Gastroesophageal sphincter (tissue), 3 donors: Measurements from ENCODE around the gene PARD3.

Experiments
- POLR2A ChIP-seq, 2 donors: fragments of 450-650 bp; IDR thresholded peaks; one replicate each; pipeline ENCODE4 v1.6.1; 2017; ENCODE audit warnings: antibody characterized with exemption in 2 of 2, mild to moderate bottlenecking in 2 of 2, moderate library complexity in 1 of 2
- TF ChIP-seq, protein P1 (sequence below), 4 experiments: fragments of 200-600 bp in 2 of 4; fragments of 450-650 bp in 2 of 4; sonication (generic) in 1 of 4; IDR thresholded peaks; one replicate each; pipeline ENCODE4 v1.5.1; 2017 to 2019; ENCODE audit warnings: antibody characterized with exemption in 4 of 4, mild to moderate bottlenecking in 2 of 4, moderate library complexity in 2 of 4

DNA sequence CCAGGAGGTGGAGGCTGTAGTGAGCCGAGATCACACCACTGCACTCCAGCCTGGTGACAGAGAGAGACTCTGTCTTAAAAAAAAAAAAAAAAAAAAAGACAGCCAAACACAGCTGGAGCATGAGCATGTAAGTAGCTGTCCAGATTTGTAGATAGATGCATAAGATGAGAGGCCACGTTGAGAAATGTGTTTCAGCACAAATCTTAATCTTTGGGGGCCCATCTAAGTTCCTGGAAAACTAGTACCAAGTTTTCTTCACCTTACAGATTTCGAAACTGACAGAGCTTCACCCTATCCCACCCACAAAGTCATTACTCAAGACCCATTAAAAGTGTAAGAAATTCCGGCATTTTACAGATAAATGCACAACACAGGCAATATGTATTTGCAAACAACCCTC, 208.2 kb downstream of the PARD3 start:
- no peak for TF ChIP-seq POLR2A (IDR thresholded peaks at IDR 0.05)
- TF ChIP-seq, protein P1, sequence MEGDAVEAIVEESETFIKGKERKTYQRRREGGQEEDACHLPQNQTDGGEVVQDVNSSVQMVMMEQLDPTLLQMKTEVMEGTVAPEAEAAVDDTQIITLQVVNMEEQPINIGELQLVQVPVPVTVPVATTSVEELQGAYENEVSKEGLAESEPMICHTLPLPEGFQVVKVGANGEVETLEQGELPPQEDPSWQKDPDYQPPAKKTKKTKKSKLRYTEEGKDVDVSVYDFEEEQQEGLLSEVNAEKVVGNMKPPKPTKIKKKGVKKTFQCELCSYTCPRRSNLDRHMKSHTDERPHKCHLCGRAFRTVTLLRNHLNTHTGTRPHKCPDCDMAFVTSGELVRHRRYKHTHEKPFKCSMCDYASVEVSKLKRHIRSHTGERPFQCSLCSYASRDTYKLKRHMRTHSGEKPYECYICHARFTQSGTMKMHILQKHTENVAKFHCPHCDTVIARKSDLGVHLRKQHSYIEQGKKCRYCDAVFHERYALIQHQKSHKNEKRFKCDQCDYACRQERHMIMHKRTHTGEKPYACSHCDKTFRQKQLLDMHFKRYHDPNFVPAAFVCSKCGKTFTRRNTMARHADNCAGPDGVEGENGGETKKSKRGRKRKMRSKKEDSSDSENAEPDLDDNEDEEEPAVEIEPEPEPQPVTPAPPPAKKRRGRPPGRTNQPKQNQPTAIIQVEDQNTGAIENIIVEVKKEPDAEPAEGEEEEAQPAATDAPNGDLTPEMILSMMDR (IDR thresholded peaks at IDR 0.05): no peak
